Left cardiac atrium (tissue), 4 donors: ENCODE data around the gene ECHS1. TPM values are rescaled to one million over a fixed set of nuclear protein-coding genes. Genes with fewer than 3 reads are reported as not detected.
"Not testable (repeated sequence)": the region's sequence is repeated elsewhere in the genome, so short reads cannot be mapped to it uniquely, and the experiment has no call there.

Experiments
- ATAC-seq, 2 donors: fragments of 200-7000 bp; cut with Tn5 transposase; one replicate each; pipeline ENCODE4 v1.9.1; 2020; ENCODE audit warnings: mild to moderate bottlenecking in 2 of 2, moderate library complexity in 2 of 2
- DNase-seq: peaks from one replicate; pipeline ENCODE4 v3.0.0-alpha.2; 2020
- intact Hi-C, 2 donors: fragments of 100-400 bp; cut with DNase I; formaldehyde crosslinking; loops; one replicate each; pipeline versions ENCODE4 v1.14.1 to v1.15.1; 2022 to 2023
- long read RNA-seq: library from polyadenylated mRNA; unstranded; transcript quantifications from one replicate; pipeline ENCODE4 v2.0.0, GENCODE V29; 2021
- total RNA-seq, 2 donors: library from RNA; stranded (reverse); fragmentation: NEBNext Ultra II Directional; extraction: Animal tissue kit (Norgen Biotek cat#: 25700); gene quantifications; one replicate each; pipeline ENCODE4 v1.2.1, GENCODE V29; 2021
- donor health status: DM: no; HTN: yes; CAD: no.
- donor health status: DM: no; HTN: yes; CAD: no; lungs with severe emphysema.
- donor health status: DM: yes; HTN: yes; CAD: no.
- donor health status: Dilated cardiomyopathy.

The ECHS1 gene
- total RNA-seq = 100 to 1,000 TPM; 106 to 135 TPM
- long read RNA-seq, transcript ECHS1-201 (8 exons, 1,617 nt) = major isoform, 285 of 293 reads
- long read RNA-seq, partial matches to known transcripts = 1 of 293 reads
- long read RNA-seq, other reads (novel, unspliced or antisense) = 7 of 293 reads

- intact Hi-C loops = no loop called here
- ATAC-seq (peak; percentile 98), DNase-seq (peak; percentile 97)
Observed at GRCh38 chr10:133373174-133374090, at the start of gene ECHS1. ECHS1 (minus strand) TSS chr10:133373354; CDS start chr10:133373333, 21 bp downstream.

- ATAC-seq = no peak
Observed at GRCh38 chr10:133422223-133422806, 49.2 kb upstream of the ECHS1 start.

GRCh38 chr10:133421336-133422222, 48.4 kb upstream of the ECHS1 start:
- DNase-seq (no peak), ATAC-seq (no peak)
- intact Hi-C loops = loop anchor here (10.0 kb wide), 1 partner anchor 153 kb away; no protein-coding TSS in a partner anchor

More at GRCh38 chr10:133422223-133422806, 49.2 kb upstream of the ECHS1 start:
- intact Hi-C loops = loop anchor here (10.0 kb wide), 1 partner anchor 152 kb away; no protein-coding TSS in a partner anchor
- no peak for DNase-seq

GRCh38 chr10:133420579-133420978, 47.4 kb upstream of the ECHS1 start:
- DNase-seq (no peak), ATAC-seq (no peak)
- intact Hi-C loops = loop anchor here (10.0 kb wide), 1 partner anchor 154 kb away; no protein-coding TSS in a partner anchor

GRCh38 chr10:133420028-133420427, 46.9 kb upstream of the ECHS1 start:
- DNase-seq (no peak), ATAC-seq (no peak)
- intact Hi-C loops = loop anchor here (10.0 kb wide), 1 partner anchor 155 kb away; no protein-coding TSS in a partner anchor

GRCh38 chr10:133419211-133419950, 46.2 kb upstream of the ECHS1 start:
- intact Hi-C loops = no loop called here
- ATAC-seq (no peak), DNase-seq (no peak)

GRCh38 chr10:133418289-133418993, 45.3 kb upstream of the ECHS1 start:
- ATAC-seq = no peak
- intact Hi-C loops = no loop called here

GRCh38 chr10:133415752-133416151, 42.6 kb upstream of the ECHS1 start:
- intact Hi-C loops = no loop called here
- no peak for ATAC-seq
- no peak for DNase-seq

More at GRCh38 chr10:133418289-133418993, 45.3 kb upstream of the ECHS1 start:
- no peak for DNase-seq

- intact Hi-C loops, ATAC-seq, DNase-seq: not testable (repeated sequence)
Observed at GRCh38 chr10:133414401-133414800, 41.2 kb upstream of the ECHS1 start.

GRCh38 chr10:133412381-133412711, 39.2 kb upstream of the ECHS1 start:
- no peak for DNase-seq
- ATAC-seq = no peak
- intact Hi-C loops = no loop called here

GRCh38 chr10:133411523-133412380, 38.6 kb upstream of the ECHS1 start:
- ATAC-seq = no peak
- intact Hi-C loops = no loop called here
- DNase-seq = no peak

- intact Hi-C loops = no loop called here
- no peak for DNase-seq
- no peak for ATAC-seq
Observed at GRCh38 chr10:133405844-133406527, 32.8 kb upstream of the ECHS1 start.

- intact Hi-C loops = no loop called here
Observed at GRCh38 chr10:133405272-133405671, 32.1 kb upstream of the ECHS1 start.

GRCh38 chr10:133403784-133404183, 30.6 kb upstream of the ECHS1 start:
- intact Hi-C loops = no loop called here
- ATAC-seq = no peak
- no peak for DNase-seq

More at GRCh38 chr10:133405272-133405671, 32.1 kb upstream of the ECHS1 start:
- ATAC-seq = no peak
- DNase-seq = no peak

- DNase-seq (no peak), ATAC-seq (no peak)
- intact Hi-C loops = no loop called here
Observed at GRCh38 chr10:133403359-133403758, 30.2 kb upstream of the ECHS1 start.
